H1 (cell line): Measurements from ENCODE around the gene GJD3. TPM values are rescaled to one million over a fixed set of nuclear protein-coding genes. Genes with fewer than 3 reads are reported as not detected.
A peak's percentile ranks its signal among the peaks of the same experiment; 100 is the strongest.

Experiments
- CTCF ChIA-PET: fragments of 300-600 bp; sonication (Branson Sonifier 250); formaldehyde crosslinking; loops from one replicate; lab custom pipeline; 2021; ENCODE audit not compliant: partially characterized antibody; lab: Charles Lee
- POLR2A ChIA-PET: fragments of 300-600 bp; sonication (Branson Sonifier 250); formaldehyde crosslinking; loops from one replicate; lab custom pipeline; 2021; ENCODE audit warnings: inconsistent platforms; ENCODE audit not compliant: partially characterized antibody; lab: Charles Lee
- DNase-seq, 2 experiments: peaks; one replicate each; pipeline versions ENCODE4 v3.0.0 to v3.0.0-alpha.2; 2010 to 2022; ENCODE audit warnings: low spot score in 2 of 2, low read depth in 1 of 2, mixed read lengths in 1 of 2
- FAIRE-seq: peaks from 2 replicates; lab custom pipeline; 2011; peaks lifted over from hg19 to GRCh38; lab: Jason Lieb, UNC
- H2AFZ ChIP-seq: 2 replicates; pipeline ENCODE4 v1.8.1; 2012; ENCODE audit warnings: low read length, inconsistent platforms
- H2AK5ac ChIP-seq: 2 replicates; pipeline ENCODE4 v1.6.1; 2013; ENCODE audit warnings: low read depth, low read length
- H2BK120ac ChIP-seq: replicated peaks from 2 replicates; pipeline ENCODE3; 2013; ENCODE audit warnings: low read depth, low read length, inconsistent platforms
- H2BK12ac ChIP-seq: 2 replicates; pipeline ENCODE4 v1.6.1; 2013; ENCODE audit warnings: low read depth, low read length
- H2BK15ac ChIP-seq: 2 replicates; pipeline ENCODE4 v1.6.1; 2013; ENCODE audit warnings: low read length
- H2BK20ac ChIP-seq: 2 replicates; pipeline ENCODE4 v1.6.1; 2013; ENCODE audit warnings: low read length
- H2BK5ac ChIP-seq: 2 replicates; pipeline ENCODE4 v1.6.1; 2013; ENCODE audit warnings: low read depth, low read length
- H3K14ac ChIP-seq: 2 replicates; pipeline ENCODE4 v1.6.1; 2013; ENCODE audit warnings: inconsistent platforms; ENCODE audit not compliant: insufficient read length
- H3K18ac ChIP-seq: 2 replicates; pipeline ENCODE4 v1.6.1; 2013; ENCODE audit warnings: low read length; ENCODE audit errors: extremely low read depth
- H3K23ac ChIP-seq: 2 replicates; pipeline ENCODE4 v1.6.1; 2013; ENCODE audit warnings: inconsistent platforms; ENCODE audit not compliant: insufficient read length
- H3K23me2 ChIP-seq: 2 replicates; pipeline ENCODE4 v1.6.1; 2013; ENCODE audit warnings: low read depth, low read length
- H3K27ac ChIP-seq: 2 replicates; pipeline ENCODE4 v1.6.1; 2011; ENCODE audit warnings: low read depth, low read length, inconsistent platforms
- H3K27me3 ChIP-seq, 4 experiments: replicated peaks in 1 of 4; 1 replicate in 1 of 4; 2 replicates in 3 of 4; pipeline versions ENCODE4 v1.6.1 to v1.8.1; 2011 to 2013; ENCODE audit warnings: low read length in 3 of 4, mild to moderate bottlenecking in 3 of 4, inconsistent platforms in 2 of 4, mixed read lengths in 2 of 4, moderate library complexity in 1 of 4; ENCODE audit not compliant: control insufficient read depth in 3 of 4, insufficient read depth in 3 of 4; ENCODE audit errors: extremely low read depth in 1 of 4
- H3K36me3 ChIP-seq, 4 experiments: 2 replicates each; pipeline versions ENCODE4 v1.6.1 to v1.8.1; 2011 to 2013; ENCODE audit warnings: mild to moderate bottlenecking in 4 of 4, low read length in 3 of 4, moderate library complexity in 2 of 4, control low read depth in 1 of 4, inconsistent platforms in 1 of 4; ENCODE audit not compliant: insufficient read depth in 4 of 4, control insufficient read depth in 2 of 4
- H3K4ac ChIP-seq: replicated peaks from 2 replicates; pipeline ENCODE3; 2013; ENCODE audit warnings: low read length, low read depth, mixed read lengths, inconsistent platforms; ENCODE audit not compliant: insufficient read length
- H3K4me1 ChIP-seq, 4 experiments: replicated peaks in 1 of 4; 1 replicate in 1 of 4; 2 replicates in 3 of 4; pipeline versions ENCODE4 v1.6.1 to v1.8.1; 2011 to 2013; ENCODE audit warnings: low read length in 3 of 4, inconsistent platforms in 2 of 4, mixed read lengths in 1 of 4; ENCODE audit not compliant: insufficient read depth in 4 of 4, control insufficient read depth in 3 of 4
- H3K4me2 ChIP-seq, 2 experiments: 2 replicates each; pipeline versions ENCODE4 v1.6.1 to v1.8.1; 2011 to 2013; ENCODE audit warnings: low read depth in 2 of 2, low read length in 2 of 2, control low read depth in 1 of 2, inconsistent platforms in 1 of 2, mild to moderate bottlenecking in 1 of 2; ENCODE audit not compliant: insufficient read depth in 1 of 2
- H3K4me3 ChIP-seq, 4 experiments: fragments of 200-600, 300-600 bp in 1 of 4; sonication (generic), shearing (Covaris generic), sonication (Bioruptor Twin) in 1 of 4; 2 replicates each; pipeline versions ENCODE4 v1.5.1 to v1.8.1; 2011 to 2016; ENCODE audit warnings: low read length in 4 of 4, low read depth in 3 of 4, control low read depth in 2 of 4, inconsistent platforms in 2 of 4, mild to moderate bottlenecking in 2 of 4, mixed read lengths in 1 of 4, moderate library complexity in 1 of 4; ENCODE audit not compliant: insufficient read depth in 2 of 4; ENCODE audit errors: extremely low read depth in 1 of 4
- H3K56ac ChIP-seq: replicated peaks from 2 replicates; pipeline ENCODE3; 2013; ENCODE audit warnings: low read depth, mild to moderate bottlenecking, mixed read lengths, low read length, inconsistent platforms; ENCODE audit not compliant: insufficient read length
- H3K79me1 ChIP-seq: 2 replicates; pipeline ENCODE4 v1.6.1; 2013; ENCODE audit warnings: low read depth, low read length, control low read depth
- H3K79me2 ChIP-seq, 2 experiments: 2 replicates each; pipeline versions ENCODE4 v1.6.1 to v1.8.1; 2012 to 2013; ENCODE audit warnings: low read length in 2 of 2, mild to moderate bottlenecking in 2 of 2, inconsistent platforms in 1 of 2; ENCODE audit not compliant: insufficient read depth in 2 of 2, control insufficient read depth in 1 of 2
- H3K9ac ChIP-seq, 4 experiments: replicated peaks in 1 of 4; 1 replicate in 1 of 4; 2 replicates in 3 of 4; pipeline versions ENCODE4 v1.6.1 to v1.8.1; 2011 to 2013; ENCODE audit warnings: low read depth in 3 of 4, low read length in 3 of 4, control low read depth in 2 of 4, mild to moderate bottlenecking in 2 of 4, moderate library complexity in 2 of 4, inconsistent platforms in 1 of 4; ENCODE audit errors: extremely low read depth in 1 of 4
- H3K9me3 ChIP-seq, 2 experiments: 2 replicates each; pipeline versions ENCODE4 v1.6.1 to v1.8.1; 2012 to 2013; ENCODE audit warnings: mild to moderate bottlenecking in 2 of 2, moderate library complexity in 2 of 2, control low read depth in 1 of 2, inconsistent platforms in 1 of 2, low read depth in 1 of 2, low read length in 1 of 2, mixed read lengths in 1 of 2; ENCODE audit not compliant: insufficient read depth in 2 of 2
- H4K20me1 ChIP-seq, 2 experiments: replicated peaks in 1 of 2; 2 replicates each; pipeline versions ENCODE3 to v1.8.1; 2011 to 2013; ENCODE audit warnings: inconsistent platforms in 2 of 2, low read length in 2 of 2, mild to moderate bottlenecking in 1 of 2; ENCODE audit not compliant: insufficient read depth in 2 of 2, control insufficient read depth in 1 of 2
- H4K5ac ChIP-seq: 2 replicates; pipeline ENCODE4 v1.6.1; 2013; ENCODE audit warnings: low read length, low read depth, mixed read lengths, inconsistent platforms; ENCODE audit not compliant: insufficient read length
- H4K8ac ChIP-seq: 2 replicates; pipeline ENCODE4 v1.8.0; 2013; ENCODE audit warnings: mild to moderate bottlenecking, moderate library complexity, low read length, inconsistent platforms; ENCODE audit not compliant: insufficient read depth; ENCODE audit errors: extremely low read depth
- H4K91ac ChIP-seq: replicated peaks from 2 replicates; pipeline ENCODE3; 2013; ENCODE audit warnings: low read length, mixed read lengths, inconsistent platforms; ENCODE audit not compliant: insufficient read length
- E2F6 ChIP-seq: IDR thresholded peaks from 2 replicates; pipeline ENCODE4 v1.6.1; 2012; ENCODE audit warnings: inconsistent platforms
- HDAC6 ChIP-seq: IDR thresholded peaks from one replicate; pipeline ENCODE4 v1.7.1; 2012; ENCODE audit warnings: low read depth, mild to moderate bottlenecking, inconsistent platforms, low read length, moderate library complexity
- KDM5A ChIP-seq: fragments of 200-600 bp; IDR thresholded peaks from 2 replicates; pipeline ENCODE4 v1.7.1; 2012; ENCODE audit warnings: mild to moderate bottlenecking, low read length, inconsistent platforms, mixed read lengths
- MAFK ChIP-seq: IDR thresholded peaks from 2 replicates; pipeline ENCODE4 v1.6.1; 2012; ENCODE audit warnings: low read depth, mild to moderate bottlenecking, improper control_type of control experiment, low read length
- POLR2A ChIP-seq, 2 experiments: IDR thresholded peaks; 1 replicate in 1 of 2; 2 replicates in 1 of 2; pipeline ENCODE4 v1.6.1; 2011; ENCODE audit warnings: low read depth in 2 of 2, low read length in 2 of 2, mild to moderate bottlenecking in 2 of 2; ENCODE audit errors: control extremely low read depth in 1 of 2
- SAP30 ChIP-seq: fragments of 300-600 bp; sonication (generic); IDR thresholded peaks from 2 replicates; pipeline ENCODE4 v1.7.1; 2012; ENCODE audit warnings: low read length, moderate library complexity, mild to moderate bottlenecking, inconsistent platforms; ENCODE audit not compliant: insufficient read depth, insufficient replicate concordance
- SRF ChIP-seq: IDR thresholded peaks from 2 replicates; pipeline ENCODE4 v1.6.1; 2011; ENCODE audit warnings: mild to moderate bottlenecking, low read depth, low read length, moderate library complexity
- TAF7 ChIP-seq: optimal IDR thresholded peaks from 2 replicates; pipeline ENCODE3; 2011; ENCODE audit warnings: low read depth, mild to moderate bottlenecking, inconsistent platforms, low read length, moderate library complexity, borderline replicate concordance
- TBP ChIP-seq: IDR thresholded peaks from 2 replicates; pipeline ENCODE4 v1.6.1; 2011; ENCODE audit warnings: low read depth, low read length, improper control_type of control experiment
- WGBS, 2 experiments: shearing (Covaris generic) in 1 of 2; methylation state at CpG; one replicate each; pipeline versions ENCODE4 v1.1.6 to v1.1.7; 2013 to 2015; ENCODE audit warnings: low lambda C conversion rate in 2 of 2, mixed read lengths in 2 of 2, inconsistent platforms in 1 of 2, low coverage in 1 of 2, missing lambda C conversion rate in 1 of 2; ENCODE audit not compliant: insufficient replicate concordance in 2 of 2, insufficient coverage in 1 of 2, insufficient read length in 1 of 2; ENCODE audit errors: extremely low coverage in 1 of 2, missing lambda C conversion rate in 1 of 2; 5-methylcytosine and 5-hydroxymethylcytosine counted together
- polyA plus RNA-seq, 7 experiments: library from polyadenylated mRNA; depleted of rRNA in 3 of 7; stranded (reverse) in 5 of 7; unstranded in 2 of 7; fragments of >200 nt in 5 of 7; fragments of 200-250 nt in 2 of 7; gene quantifications; 1 replicate in 5 of 7; 2 replicates in 1 of 7; 4 replicates in 1 of 7; pipeline versions ENCODE4 v1.2.1 to v1.2.3, GENCODE V29; 2011 to 2013; ENCODE audit warnings: missing spikeins in 2 of 7, mixed read lengths in 2 of 7
- total RNA-seq: library from RNA; stranded (reverse); fragmentation: NEBNext Ultra II Directional; extraction: Animal tissue kit (Norgen Biotek cat#: 25700); gene quantifications from 2 replicates; pipeline ENCODE4 v1.2.1, GENCODE V29; 2021

GJD3 gene
- total and polyA plus RNA-seq, 2 of the 8 experiments (the other 6 are each of a cell fraction or from before 2014, with no cell fraction given), result 0.53 to 1.9 TPM

- Histone ChIP-seq H3K23ac (no peak overlapping the region), H3K14ac (no peak overlapping the region), H2AFZ (no peak overlapping the region), H2BK120ac (no peak overlapping the region), H3K4me2 (no peak overlapping the region), H2BK20ac (no peak overlapping the region), H3K4ac (no peak overlapping the region), H3K56ac (no peak overlapping the region), H2AK5ac (no peak overlapping the region), H3K4me3 (no peak overlapping the region), H3K36me3 (no peaks in the 10 kb centered on the region), H3K9me3 (no peaks in the 10 kb centered on the region), H4K20me1 (peaks cover 20 to 31% of the 10 kb centered on the region in 2 experiments), H2BK12ac (no peak overlapping the region), H3K23me2 (peaks cover 18% of the 10 kb centered on the region), H3K4me1 (peaks cover 0 to 26% (median 18%) of the 10 kb centered on the region in 4 experiments; a peak in 6 of 7 replicates), H3K79me1 (peaks cover 17% of the 10 kb centered on the region), H4K91ac (no peak overlapping the region), H3K9ac (no peak overlapping the region), H4K5ac (no peak overlapping the region), H2BK15ac (no peak overlapping the region), H3K27ac (no peak overlapping the region), H4K8ac (no peak overlapping the region), H3K27me3 (peaks cover 0 to 22% (median 11%) of the 10 kb centered on the region in 4 experiments; a peak in 5 of 7 replicates), H2BK5ac (0 out of 2 replicates have a peak overlapping the region, but pooled peaks have one; percentile 44), H3K18ac (no peak overlapping the region), H3K79me2 (peaks cover 0 to 20% of the 10 kb centered on the region in 2 experiments; a peak in 2 of 4 replicates)
- ChIA-PET POLR2A (interaction anchor here (30.6 kb wide), 1 partner anchor 26 kb away, joined by 540 read pairs; the partner anchor contains the start of genes CDC6 and RARA), CTCF (interaction anchor here (0.5 to 39.2 kb wide), 5 partner anchors 12 to 592 kb away, joined by 3 to 1198 read pairs (median 6); partner anchors contain the start of genes GJD3 and RARA)
- no peak for TF ChIP-seq TBP
- TF ChIP-seq HDAC6, result no peak
- no peak for TF ChIP-seq KDM5A
- TF ChIP-seq TAF7, result no peak
- no peak for TF ChIP-seq POLR2A (IDR thresholded peaks at IDR 0.05; ENCODE audit: control extremely low read depth in 1 of 2, low read depth in 2 of 2, low read length in 2 of 2)
- no peak for TF ChIP-seq MAFK
- TF ChIP-seq SRF, result no peak
- no peak for TF ChIP-seq SAP30
- no peak for TF ChIP-seq E2F6
- 76% methylated on average over 4 of the region's 4 CpGs; no CpG with 5 or more reads in 1 of the 2 experiments for WGBS, 2 experiments
- DNase-seq (no peak), FAIRE-seq (no peak)
These were observed 43.0 kb downstream of the GJD3 start for GRCh38 chr17:40321524-40321929.
